DOHH2 (cell line): ENCODE measurements around the gene GPSM1.

Source experiments
- H3F3A ChIP-seq: fragments of 200-600 bp; sonication (generic), shearing (Covaris generic); 2 replicates; pipeline ENCODE4 v1.6.0; 2016; ENCODE audit warnings: antibody characterized with exemption, mild to moderate bottlenecking; ENCODE audit not compliant: control insufficient read depth, insufficient read depth
- H3K27ac ChIP-seq: fragments of 200-600 bp; sonication (generic); 2 replicates; pipeline ENCODE4 v1.5.1; 2014; ENCODE audit warnings: low read depth, mild to moderate bottlenecking, low read length, moderate library complexity
- H3K27me3 ChIP-seq: fragments of 200-600 bp; sonication (generic); 2 replicates; pipeline ENCODE4 v1.6.1; 2014; ENCODE audit warnings: mild to moderate bottlenecking, low read length, mixed read lengths; ENCODE audit not compliant: control insufficient read depth
- H3K36me3 ChIP-seq: fragments of 200-600 bp; sonication (generic); 2 replicates; pipeline ENCODE4 v1.6.1; 2014; ENCODE audit warnings: mild to moderate bottlenecking, low read length, moderate library complexity, mixed read lengths; ENCODE audit not compliant: control insufficient read depth
- H3K4me1 ChIP-seq: fragments of 200-600 bp; sonication (generic); 2 replicates; pipeline ENCODE4 v1.6.1; 2014; ENCODE audit warnings: mild to moderate bottlenecking, low read length, mixed read lengths; ENCODE audit not compliant: control insufficient read depth
- H3K4me2 ChIP-seq: fragments of 200-600 bp; sonication (generic); 2 replicates; pipeline ENCODE4 v1.6.0; 2014; ENCODE audit warnings: mild to moderate bottlenecking, low read length, moderate library complexity
- H3K4me3 ChIP-seq: fragments of 200-600 bp; sonication (generic); 2 replicates; pipeline ENCODE4 v1.5.1; 2014; ENCODE audit warnings: mild to moderate bottlenecking, low read length, mixed read lengths
- H3K79me2 ChIP-seq: fragments of 200-600 bp; sonication (generic); 2 replicates; pipeline ENCODE4 v1.6.1; 2014; ENCODE audit warnings: mild to moderate bottlenecking, low read length, mixed read lengths; ENCODE audit not compliant: control insufficient read depth
- H3K9me2 ChIP-seq: fragments of 200-600 bp; sonication (generic); replicated peaks from 2 replicates; pipeline ENCODE4 v1.6.1; 2014; ENCODE audit warnings: mild to moderate bottlenecking, low read length, mixed read lengths; ENCODE audit not compliant: control insufficient read depth
- H3K9me3 ChIP-seq: fragments of 200-600 bp; sonication (generic); 2 replicates; pipeline ENCODE4 v1.6.1; 2014; ENCODE audit warnings: antibody characterized with exemption, low read length, mixed read lengths; ENCODE audit not compliant: control insufficient read depth, insufficient read depth
- H4K20me1 ChIP-seq: fragments of 200-600 bp; sonication (generic); 2 replicates; pipeline ENCODE4 v1.6.0; 2014; ENCODE audit warnings: low read depth, mild to moderate bottlenecking, antibody characterized with exemption, low read length, moderate library complexity; ENCODE audit not compliant: control insufficient read depth, insufficient read depth
- CTCF ChIP-seq: fragments of 200-600 bp; sonication (generic); IDR thresholded peaks from one replicate; pipeline ENCODE4 v1.5.1; 2014; ENCODE audit warnings: antibody characterized with exemption, mild to moderate bottlenecking, low read depth, low read length; ENCODE audit not compliant: poor library complexity, severe bottlenecking
- EZH2phosphoT487 ChIP-seq: fragments of 200-600 bp; sonication (generic); IDR thresholded peaks from 2 replicates; pipeline ENCODE4 v1.6.1; 2017; ENCODE audit warnings: borderline replicate concordance, mild to moderate bottlenecking, antibody characterized with exemption, low read length, moderate library complexity, mixed read lengths

GPSM1 gene

DNA sequence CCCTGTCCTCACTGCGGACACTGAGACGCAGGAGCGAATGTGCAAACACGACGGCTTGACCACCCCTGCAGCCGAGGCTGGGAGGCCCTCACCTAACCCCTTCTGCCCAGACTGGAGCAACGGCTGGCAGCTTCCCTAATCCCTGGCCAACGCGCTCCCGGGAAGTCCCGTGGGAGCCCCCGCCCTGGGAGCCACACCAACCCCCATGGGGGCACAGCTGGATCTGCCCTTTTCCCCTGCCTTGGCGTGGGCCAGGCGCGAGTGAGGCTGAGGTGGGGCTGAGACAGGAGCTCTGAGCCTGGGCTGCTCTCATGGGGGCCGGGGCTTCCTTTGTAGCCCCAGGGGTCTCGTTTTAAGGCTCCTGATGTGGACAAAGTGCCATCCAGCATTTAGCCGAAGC is 40.9 kb downstream of the GPSM1 start:
- H3K4me2 ChIP-seq, result no peak overlapping the region
- no peaks in the 10 kb centered on the region for H3K27me3 ChIP-seq
- no peaks in the 10 kb centered on the region for H3K9me3 ChIP-seq
- no peak overlapping the region for H3K27ac ChIP-seq
- H3K4me1 ChIP-seq, result peaks cover 17% of the 10 kb centered on the region
- H3K9me2 ChIP-seq, result no peaks in the 10 kb centered on the region
- H4K20me1 ChIP-seq, result no peaks in the 10 kb centered on the region
- H3K79me2 ChIP-seq, result no peaks in the 10 kb centered on the region
- TF ChIP-seq EZH2phosphoT487 (no peak), CTCF (no peak)
- no peaks in the 10 kb centered on the region for H3F3A ChIP-seq
- H3K36me3 ChIP-seq, result no peaks in the 10 kb centered on the region
- H3K4me3 ChIP-seq, result no peak overlapping the region

- Histone ChIP-seq H3K4me3 (no peak overlapping the region), H3K4me2 (no peak overlapping the region), H3K27ac (no peak overlapping the region), H3K9me2 (no peaks in the 10 kb centered on the region), H3K4me1 (peaks cover 12% of the 10 kb centered on the region), H3K9me3 (no peaks in the 10 kb centered on the region), H3F3A (no peaks in the 10 kb centered on the region), H3K27me3 (no peaks in the 10 kb centered on the region), H3K79me2 (no peaks in the 10 kb centered on the region), H3K36me3 (peaks cover 2% of the 10 kb centered on the region; the same call in 1 of the 2 replicates), H4K20me1 (no peaks in the 10 kb centered on the region)
- no peak for TF ChIP-seq EZH2phosphoT487
- no peak for TF ChIP-seq CTCF
Observed at GRCh38 chr9:136370037-136370436, 42.7 kb downstream of the GPSM1 start.

- Histone ChIP-seq H3K4me3 (no peak overlapping the region), H3K4me1 (peaks cover 8% of the 10 kb centered on the region; the same call in 1 of the 2 replicates), H3K4me2 (no peak overlapping the region), H3K79me2 (no peaks in the 10 kb centered on the region), H3K9me2 (no peaks in the 10 kb centered on the region), H4K20me1 (no peaks in the 10 kb centered on the region), H3K27ac (no peak overlapping the region), H3K9me3 (no peaks in the 10 kb centered on the region), H3K27me3 (no peaks in the 10 kb centered on the region), H3F3A (no peaks in the 10 kb centered on the region), H3K36me3 (peaks cover 10% of the 10 kb centered on the region; the same call in 1 of the 2 replicates)
- no peak for TF ChIP-seq CTCF
- TF ChIP-seq EZH2phosphoT487, result no peak
Observed at GRCh38 chr9:136370687-136371532, 43.6 kb downstream of the GPSM1 start.
